ENCODE measurements around the gene ADAMTSL3.

ADAMTSL3 gene

DNA sequence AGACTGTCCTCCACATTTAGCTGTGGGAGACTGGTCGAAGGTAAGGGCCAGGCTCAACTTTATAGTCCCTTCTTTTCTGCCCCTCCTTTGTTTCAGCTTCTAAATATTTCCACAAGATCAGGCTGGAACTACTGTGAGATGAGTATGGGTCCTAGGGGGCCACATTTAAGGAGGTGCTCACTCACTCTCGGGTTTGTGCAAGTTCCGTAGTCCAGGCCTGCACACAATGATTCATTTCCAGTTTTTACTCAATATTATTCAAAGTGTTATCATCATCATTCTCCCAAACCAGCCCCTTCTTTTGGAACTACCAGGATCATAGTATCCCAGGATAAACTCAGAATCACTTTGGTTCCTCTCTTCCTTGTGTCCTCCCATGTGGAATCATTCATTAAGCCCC is 289.1 kb downstream of the ADAMTSL3 start:
- ChIA-PET POLR2A (no interaction called here), CTCF (no interaction called here)

DNA sequence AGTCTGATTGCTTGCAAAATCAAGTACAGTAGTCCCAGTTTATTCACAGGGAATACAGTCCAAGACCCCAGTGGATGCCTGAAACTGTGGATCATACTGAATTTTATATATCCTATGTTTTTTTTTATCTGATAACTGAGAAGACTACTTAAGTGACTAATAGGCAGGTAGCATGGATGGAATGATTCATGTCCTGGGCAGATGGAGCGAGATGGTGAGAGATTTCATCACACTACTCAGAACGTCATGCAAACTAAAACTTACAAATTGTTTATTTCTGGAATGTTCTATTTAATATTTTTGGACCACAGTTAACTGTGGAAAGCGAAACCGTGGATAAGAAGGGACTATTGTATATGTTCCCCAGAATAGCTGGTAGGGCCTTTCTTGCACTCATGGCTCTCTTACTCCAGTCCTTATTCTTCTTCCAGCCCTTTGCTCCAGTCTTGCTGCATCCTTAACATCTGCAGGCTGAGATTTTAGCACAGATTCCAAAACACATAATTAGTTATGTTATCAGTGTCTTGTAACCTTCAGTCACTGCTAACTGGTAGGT is 290.0 kb downstream of the ADAMTSL3 start:
- ChIA-PET CTCF (no interaction called here), POLR2A (no interaction called here)
- TF ChIP-seq NFRKB (IDR thresholded peaks at IDR 0.05) (no peak), ELF4 (IDR thresholded peaks at IDR 0.05) (no peak), SP1 (IDR thresholded peaks at IDR 0.05) (no peak), BHLHE40 (IDR thresholded peaks at IDR 0.05; ENCODE audit: borderline replicate concordance) (no peak), ZNF384 (IDR thresholded peaks at IDR 0.05) (no peak), FOXK2 (IDR thresholded peaks at IDR 0.05) (no peak), ARNT (IDR thresholded peaks at IDR 0.05) (no peak), TARDBP (IDR thresholded peaks at IDR 0.05) (no peak), HDGF (IDR thresholded peaks at IDR 0.05; ENCODE audit: borderline replicate concordance) (no peak), SUZ12 (IDR thresholded peaks at IDR 0.05) (no peak), FOXA1 (IDR thresholded peaks at IDR 0.05) (no peak), FOXM1 (IDR thresholded peaks at IDR 0.05; ENCODE audit: borderline replicate concordance) (no peak), L3MBTL2 (conservative IDR thresholded peaks at IDR 0.05) (no peak), LEF1 (IDR thresholded peaks at IDR 0.05; ENCODE audit: borderline replicate concordance) (no peak), CTBP1 (IDR thresholded peaks at IDR 0.05; ENCODE audit: borderline replicate concordance) (no peak)
- TF ChIP-seq, protein P1, sequence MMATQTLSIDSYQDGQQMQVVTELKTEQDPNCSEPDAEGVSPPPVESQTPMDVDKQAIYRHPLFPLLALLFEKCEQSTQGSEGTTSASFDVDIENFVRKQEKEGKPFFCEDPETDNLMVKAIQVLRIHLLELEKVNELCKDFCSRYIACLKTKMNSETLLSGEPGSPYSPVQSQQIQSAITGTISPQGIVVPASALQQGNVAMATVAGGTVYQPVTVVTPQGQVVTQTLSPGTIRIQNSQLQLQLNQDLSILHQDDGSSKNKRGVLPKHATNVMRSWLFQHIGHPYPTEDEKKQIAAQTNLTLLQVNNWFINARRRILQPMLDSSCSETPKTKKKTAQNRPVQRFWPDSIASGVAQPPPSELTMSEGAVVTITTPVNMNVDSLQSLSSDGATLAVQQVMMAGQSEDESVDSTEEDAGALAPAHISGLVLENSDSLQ (IDR thresholded peaks at IDR 0.05) = no peak
- no peak for DNase-seq (ENCODE audit: extremely low spot score)

More for the DNA sequence above, 289.1 kb downstream of the ADAMTSL3 start:
- TF ChIP-seq CTBP1 (IDR thresholded peaks at IDR 0.05; ENCODE audit: borderline replicate concordance) = no peak
- TF ChIP-seq ELF4 (IDR thresholded peaks at IDR 0.05) = no peak
- no peak for TF ChIP-seq HDGF (IDR thresholded peaks at IDR 0.05; ENCODE audit: borderline replicate concordance)
- no peak for TF ChIP-seq TARDBP (IDR thresholded peaks at IDR 0.05)
- no peak for TF ChIP-seq BHLHE40 (IDR thresholded peaks at IDR 0.05; ENCODE audit: borderline replicate concordance)
- TF ChIP-seq SP1 (IDR thresholded peaks at IDR 0.05) = no peak
- TF ChIP-seq ZNF384 (IDR thresholded peaks at IDR 0.05) = no peak
- no peak for TF ChIP-seq FOXK2 (IDR thresholded peaks at IDR 0.05)
- TF ChIP-seq ARNT (IDR thresholded peaks at IDR 0.05) = no peak
- TF ChIP-seq FOXA1 (IDR thresholded peaks at IDR 0.05) = no peak
- no peak for TF ChIP-seq SUZ12 (IDR thresholded peaks at IDR 0.05)
- TF ChIP-seq, protein P1 (IDR thresholded peaks at IDR 0.05) = no peak
- no peak for TF ChIP-seq FOXM1 (IDR thresholded peaks at IDR 0.05; ENCODE audit: borderline replicate concordance)
- TF ChIP-seq L3MBTL2 (conservative IDR thresholded peaks at IDR 0.05) = no peak
- TF ChIP-seq LEF1 (IDR thresholded peaks at IDR 0.05; ENCODE audit: borderline replicate concordance) = no peak
- no peak for TF ChIP-seq NFRKB (IDR thresholded peaks at IDR 0.05)
- no peak for DNase-seq (ENCODE audit: extremely low spot score)

DNA sequence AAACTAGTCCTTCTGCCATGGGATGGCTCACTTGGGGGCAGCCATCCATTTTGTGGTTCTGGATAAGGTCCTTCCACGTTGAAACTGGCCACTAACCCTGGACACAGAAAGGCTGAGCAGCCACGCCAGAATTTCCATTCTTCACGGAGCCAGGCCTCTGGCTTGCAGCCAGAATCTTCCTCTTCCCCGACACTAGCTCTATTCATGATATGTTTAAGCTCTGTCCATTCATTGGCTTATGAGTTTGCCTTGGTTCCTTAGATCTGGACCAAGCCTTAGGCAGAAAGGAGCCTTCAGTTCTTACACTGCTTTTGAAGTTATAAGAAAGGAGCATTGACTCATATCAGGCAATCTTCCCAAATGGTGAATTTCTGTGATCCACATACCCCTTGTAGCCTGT is 293.2 kb downstream of the ADAMTSL3 start:
- DNase-seq (ENCODE audit: extremely low spot score) = no peak
- ChIA-PET CTCF (no interaction called here), POLR2A (no interaction called here)
- TF ChIP-seq SP1 (IDR thresholded peaks at IDR 0.05) (no peak), BHLHE40 (IDR thresholded peaks at IDR 0.05; ENCODE audit: borderline replicate concordance) (no peak), FOXK2 (IDR thresholded peaks at IDR 0.05) (no peak), TARDBP (IDR thresholded peaks at IDR 0.05) (no peak), ELF4 (IDR thresholded peaks at IDR 0.05) (no peak), NFRKB (IDR thresholded peaks at IDR 0.05) (no peak), ZNF384 (IDR thresholded peaks at IDR 0.05) (no peak)
- TF ChIP-seq, protein P1 (IDR thresholded peaks at IDR 0.05) = no peak

DNA sequence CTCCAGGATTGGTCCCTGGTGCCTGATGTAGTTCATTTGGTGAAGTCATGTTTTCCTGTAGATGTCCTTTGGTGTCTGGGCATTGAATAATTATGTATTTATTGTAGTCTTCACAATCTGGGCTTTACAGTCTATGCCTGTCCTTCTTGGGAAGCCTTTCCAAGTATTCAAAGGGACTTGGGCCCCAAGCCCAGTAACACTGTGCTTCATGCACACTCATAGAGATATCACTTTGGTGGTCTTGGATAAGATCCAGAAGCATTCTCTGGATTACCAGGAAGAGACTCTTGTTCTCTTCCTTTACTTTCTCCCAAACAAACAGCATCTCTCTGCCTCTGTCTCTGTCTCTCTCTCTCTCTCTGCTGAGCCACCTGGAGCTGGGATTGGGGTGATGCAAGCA is 300.6 kb downstream of the ADAMTSL3 start:
- TF ChIP-seq LEF1 (IDR thresholded peaks at IDR 0.05; ENCODE audit: borderline replicate concordance) (no peak), NFRKB (IDR thresholded peaks at IDR 0.05) (no peak)
- CTCF ChIA-PET = no interaction called here
- POLR2A ChIA-PET = no interaction called here
- DNase-seq (ENCODE audit: extremely low spot score) = no peak

DNA sequence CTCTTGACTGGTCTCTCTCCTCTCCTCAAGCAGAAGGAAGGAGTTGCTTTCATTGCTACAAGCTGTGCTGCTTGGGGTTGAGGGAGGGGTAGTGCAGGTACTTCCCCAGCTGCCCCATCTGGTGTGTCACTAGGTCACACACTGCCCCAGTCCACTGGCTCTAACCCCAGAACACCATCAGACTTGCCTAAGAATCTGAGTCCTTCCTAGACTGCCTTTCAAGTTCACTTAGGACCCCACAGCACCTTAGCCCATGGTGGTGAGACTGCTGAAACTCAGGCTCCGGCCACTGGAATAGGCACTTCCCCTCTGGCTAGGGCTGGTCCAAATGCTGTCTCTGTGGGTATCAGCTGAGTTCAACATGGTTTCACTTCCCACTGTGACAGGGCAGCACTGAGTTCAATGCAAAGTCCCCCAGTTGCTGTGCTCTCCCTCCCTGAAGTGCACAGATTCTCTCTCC is 301.9 kb downstream of the ADAMTSL3 start:
- TF ChIP-seq FOXM1 (IDR thresholded peaks at IDR 0.05; ENCODE audit: borderline replicate concordance) (no peak), FOXA1 (IDR thresholded peaks at IDR 0.05) (no peak), ELF4 (IDR thresholded peaks at IDR 0.05) (no peak), ARNT (IDR thresholded peaks at IDR 0.05) (no peak), FOXK2 (IDR thresholded peaks at IDR 0.05) (no peak), ZNF384 (IDR thresholded peaks at IDR 0.05) (no peak), NFRKB (IDR thresholded peaks at IDR 0.05) (no peak), CTBP1 (IDR thresholded peaks at IDR 0.05; ENCODE audit: borderline replicate concordance) (no peak), L3MBTL2 (conservative IDR thresholded peaks at IDR 0.05) (no peak), HDGF (IDR thresholded peaks at IDR 0.05; ENCODE audit: borderline replicate concordance) (no peak), SP1 (IDR thresholded peaks at IDR 0.05) (no peak), LEF1 (IDR thresholded peaks at IDR 0.05; ENCODE audit: borderline replicate concordance) (no peak), SUZ12 (IDR thresholded peaks at IDR 0.05) (no peak), TARDBP (IDR thresholded peaks at IDR 0.05) (no peak), BHLHE40 (IDR thresholded peaks at IDR 0.05; ENCODE audit: borderline replicate concordance) (no peak)
- TF ChIP-seq, protein P1 (IDR thresholded peaks at IDR 0.05) = no peak
- CTCF ChIA-PET = no interaction called here
- DNase-seq (ENCODE audit: extremely low spot score) = no peak
- POLR2A ChIA-PET = no interaction called here

DNA sequence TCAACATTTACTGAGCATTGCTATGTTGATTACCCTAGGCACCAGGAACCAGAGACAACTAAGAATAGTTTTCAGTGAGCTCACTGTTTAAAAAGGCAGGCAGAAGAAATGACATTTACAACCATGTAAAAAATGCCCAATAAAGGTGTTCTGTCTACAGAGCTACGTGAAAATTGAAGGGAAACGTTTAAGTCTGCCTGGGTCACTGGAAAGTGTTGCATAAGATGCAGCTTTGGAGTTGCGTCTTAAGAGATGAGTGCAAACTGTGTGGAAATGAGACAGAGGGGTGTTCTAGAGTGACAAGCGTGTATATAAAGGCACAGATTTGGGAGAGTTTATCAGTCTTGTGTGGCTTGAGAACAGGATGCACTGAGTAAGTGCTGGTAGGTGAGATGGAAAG is 303.0 kb downstream of the ADAMTSL3 start:
- CTCF ChIA-PET = interaction anchor here (0.6 kb wide), 1 partner anchor 18 kb away, joined by 4 read pairs; no protein-coding TSS in a partner anchor
- POLR2A ChIA-PET = no interaction called here
- no peak for DNase-seq (ENCODE audit: extremely low spot score)

More for the DNA sequence above, 303.0 kb downstream of the ADAMTSL3 start:
- TF ChIP-seq L3MBTL2 (conservative IDR thresholded peaks at IDR 0.05) (no peak), SP1 (IDR thresholded peaks at IDR 0.05) (no peak), SUZ12 (IDR thresholded peaks at IDR 0.05) (no peak), TARDBP (IDR thresholded peaks at IDR 0.05) (no peak), ELF4 (IDR thresholded peaks at IDR 0.05) (no peak), NFRKB (IDR thresholded peaks at IDR 0.05) (no peak), BHLHE40 (IDR thresholded peaks at IDR 0.05; ENCODE audit: borderline replicate concordance) (no peak), ARNT (IDR thresholded peaks at IDR 0.05) (no peak), HDGF (IDR thresholded peaks at IDR 0.05; ENCODE audit: borderline replicate concordance) (no peak), CTBP1 (IDR thresholded peaks at IDR 0.05; ENCODE audit: borderline replicate concordance) (no peak), FOXM1 (IDR thresholded peaks at IDR 0.05; ENCODE audit: borderline replicate concordance) (no peak), ZNF384 (IDR thresholded peaks at IDR 0.05) (no peak), LEF1 (IDR thresholded peaks at IDR 0.05; ENCODE audit: borderline replicate concordance) (no peak), FOXA1 (IDR thresholded peaks at IDR 0.05) (no peak), FOXK2 (IDR thresholded peaks at IDR 0.05) (no peak)
- TF ChIP-seq, protein P1 (IDR thresholded peaks at IDR 0.05) = no peak

All from HEK293T (cell line).